OCI-LY7 (cell line): ENCODE results near the gene VEPH1. TPM values are rescaled to one million over a fixed set of nuclear protein-coding genes. Genes with fewer than 3 reads are reported as not detected.

ENCODE experiments used
- BruUV-seq: library from RNA; stranded (reverse); fragments of 400-500 nt; replicated peaks from 2 replicates; lab custom pipeline; 2021; lab: Mats Ljungman, UMichigan
- CTCF ChIA-PET: fragments of 300-600 bp; sonication (Branson Sonifier 250); formaldehyde crosslinking; loops from one replicate; lab custom pipeline; 2022; ENCODE audit warnings: antibody characterized with exemption; ENCODE audit not compliant: unreplicated experiment; lab: Charles Lee
- POLR2A ChIA-PET: fragments of 300-600 bp; sonication (Branson Sonifier 250); formaldehyde crosslinking; loops from one replicate; lab custom pipeline; 2022; ENCODE audit warnings: antibody characterized with exemption; lab: Charles Lee
- DNase-seq: peaks from one replicate; pipeline ENCODE4 v3.0.0-alpha.2; 2015; ENCODE audit warnings: low spot score
- H2AFZ ChIP-seq: fragments of 200-600 bp; sonication (generic), shearing (Covaris generic); 2 replicates; pipeline ENCODE4 v1.6.1; 2014; ENCODE audit warnings: mild to moderate bottlenecking, antibody characterized with exemption, low read length, moderate library complexity
- H3K27ac ChIP-seq: fragments of 200-600 bp; sonication (generic); 2 replicates; pipeline ENCODE4 v1.5.1; 2014; ENCODE audit warnings: mixed run types, low read depth, mild to moderate bottlenecking, moderate library complexity, low read length, inconsistent platforms; ENCODE audit not compliant: poor library complexity, severe bottlenecking
- H3K36me3 ChIP-seq: fragments of 200-600 bp; sonication (generic); 2 replicates; pipeline ENCODE4 v1.6.1; 2014; ENCODE audit warnings: mild to moderate bottlenecking, antibody characterized with exemption, low read length, moderate library complexity, mixed read lengths; ENCODE audit not compliant: insufficient read depth
- H3K4me1 ChIP-seq: fragments of 200-600 bp; sonication (generic); 2 replicates; pipeline ENCODE4 v1.5.1; 2014; ENCODE audit warnings: mild to moderate bottlenecking, low read length; ENCODE audit not compliant: insufficient read depth, poor library complexity, severe bottlenecking
- H3K4me2 ChIP-seq: fragments of 200-600 bp; sonication (generic); 2 replicates; pipeline ENCODE4 v1.6.1; 2014; ENCODE audit warnings: mild to moderate bottlenecking, low read length
- H3K4me3 ChIP-seq: fragments of 200-600 bp; sonication (generic); 2 replicates; pipeline ENCODE4 v1.5.1; 2014; ENCODE audit warnings: mild to moderate bottlenecking, low read depth, low read length; ENCODE audit not compliant: poor library complexity, severe bottlenecking
- H3K79me2 ChIP-seq: fragments of 200-600 bp; sonication (generic); 2 replicates; pipeline ENCODE4 v1.6.1; 2016; ENCODE audit warnings: low read depth, mild to moderate bottlenecking, low read length, moderate library complexity, mixed read lengths; ENCODE audit not compliant: insufficient read depth
- H3K9me2 ChIP-seq: fragments of 200-600 bp; sonication (generic); 2 replicates; pipeline ENCODE4 v1.6.1; 2016; ENCODE audit warnings: mild to moderate bottlenecking, low read length, mixed read lengths; ENCODE audit not compliant: insufficient read depth
- H3K9me3 ChIP-seq: fragments of 200-600 bp; sonication (generic); 2 replicates; pipeline ENCODE4 v1.6.1; 2014; ENCODE audit warnings: mild to moderate bottlenecking, mixed run types, low read length, mixed read lengths
- H4K20me1 ChIP-seq: fragments of 200-600 bp; sonication (generic); 2 replicates; pipeline ENCODE4 v1.6.1; 2014; ENCODE audit warnings: mild to moderate bottlenecking, antibody characterized with exemption, low read length, moderate library complexity, mixed read lengths; ENCODE audit not compliant: insufficient read depth
- CTCF ChIP-seq: fragments of 200-600 bp; sonication (generic); conservative IDR thresholded peaks from 2 replicates; pipeline ENCODE4 v1.5.1; 2014; ENCODE audit warnings: mild to moderate bottlenecking, antibody characterized with exemption, low read length, moderate library complexity, mixed read lengths
- EZH2phosphoT487 ChIP-seq: fragments of 200-600 bp; sonication (generic); IDR thresholded peaks from 2 replicates; pipeline ENCODE4 v1.6.1; 2018; ENCODE audit warnings: low read depth, borderline replicate concordance, mild to moderate bottlenecking, mixed run types, antibody characterized with exemption, low read length, moderate library complexity, mixed read lengths
- intact Hi-C: fragments of 100-400 bp; cut with micrococcal nuclease; formaldehyde crosslinking; loops from one replicate; pipeline ENCODE4 v1.10.0; 2022; ENCODE audit not compliant: unreplicated experiment
- total RNA-seq, 2 experiments: library from RNA; depleted of rRNA in 1 of 2; stranded (reverse); fragments of >200 nt in 1 of 2; shearing (Covaris generic) in 1 of 2; gene quantifications; 2 replicates each; pipeline ENCODE4 v1.2.3, GENCODE V29; 2014 to 2022

VEPH1 gene
- total RNA-seq, 2 experiments from 2014 or later: not detected

- no peaks in the 10 kb centered on the region for H3K79me2 ChIP-seq
- DNase-seq: no peak
Measured at GRCh38 chr3:157274644-157275137, 228.5 kb downstream of the VEPH1 start.

GRCh38 chr3:157271283-157271882 lies 231.8 kb downstream of the VEPH1 start:
- BruUV-seq: no TSS peak
- DNase-seq: no peak
- Histone ChIP-seq H3K4me2 (no peak overlapping the region), H2AFZ (no peak overlapping the region), H3K36me3 (no peaks in the 10 kb centered on the region), H3K27ac (no peak overlapping the region), H3K9me2 (no peaks in the 10 kb centered on the region), H3K9me3 (no peaks in the 10 kb centered on the region), H4K20me1 (no peaks in the 10 kb centered on the region), H3K79me2 (no peaks in the 10 kb centered on the region), H3K4me3 (no peak overlapping the region), H3K4me1 (no peaks in the 10 kb centered on the region)
- intact Hi-C loops: no loop called here
- ChIA-PET CTCF (no interaction called here), POLR2A (interaction anchor here (0.7 kb wide), 1 partner anchor 194 kb away, joined by 3 read pairs; no protein-coding TSS in a partner anchor)
- TF ChIP-seq EZH2phosphoT487 (no peak), CTCF (no peak)

More at GRCh38 chr3:157274644-157275137, 228.5 kb downstream of the VEPH1 start:
- no peak overlapping the region for H2AFZ ChIP-seq
- no peaks in the 10 kb centered on the region for H4K20me1 ChIP-seq
- no peak overlapping the region for H3K4me2 ChIP-seq
- ChIA-PET CTCF (no interaction called here), POLR2A (no interaction called here)
- no peak overlapping the region for H3K27ac ChIP-seq
- H3K9me2 ChIP-seq: no peaks in the 10 kb centered on the region
- TF ChIP-seq EZH2phosphoT487: no peak
- no peak for TF ChIP-seq CTCF
- no peaks in the 10 kb centered on the region for H3K36me3 ChIP-seq
- no peaks in the 10 kb centered on the region for H3K9me3 ChIP-seq
- H3K4me1 ChIP-seq: no peaks in the 10 kb centered on the region
- no peak overlapping the region for H3K4me3 ChIP-seq
- BruUV-seq: no TSS peak
- intact Hi-C loops: no loop called here

GRCh38 chr3:157268026-157268425 lies 235.2 kb downstream of the VEPH1 start:
- Histone ChIP-seq H3K36me3 (no peaks in the 10 kb centered on the region), H2AFZ (no peak overlapping the region), H3K9me3 (no peaks in the 10 kb centered on the region), H4K20me1 (no peaks in the 10 kb centered on the region), H3K9me2 (no peaks in the 10 kb centered on the region), H3K4me1 (no peaks in the 10 kb centered on the region), H3K4me2 (no peak overlapping the region), H3K79me2 (no peaks in the 10 kb centered on the region), H3K4me3 (no peak overlapping the region), H3K27ac (no peak overlapping the region)
- no TSS peak for BruUV-seq
- intact Hi-C loops: no loop called here
- ChIA-PET CTCF (no interaction called here), POLR2A (interaction anchor here (1.6 kb wide), 1 partner anchor 11 kb away, joined by 5 read pairs; no protein-coding TSS in a partner anchor)
- TF ChIP-seq EZH2phosphoT487: no peak
- no peak for TF ChIP-seq CTCF
- no peak for DNase-seq
